K562 (cell line): Measurements from ENCODE around the gene TCEAL5. TPM values are rescaled to one million over a fixed set of nuclear protein-coding genes. Genes with fewer than 3 reads are reported as not detected.

Experiments used
- CBFA2T2 ChIP-seq: fragments of 450-650 bp; conservative IDR thresholded peaks from 2 replicates; pipeline ENCODE4 v1.6.1; 2017; ENCODE audit warnings: mild to moderate bottlenecking
- COPS2 ChIP-seq: fragments of 450-650 bp; conservative IDR thresholded peaks from 2 replicates; pipeline ENCODE4 v1.6.1; 2016; ENCODE audit warnings: mild to moderate bottlenecking, moderate library complexity
- CSDE1 ChIP-seq, 2 experiments: fragments of 450-650 bp; IDR thresholded peaks; 2 replicates each; pipeline ENCODE4 v1.6.1; 2016; ENCODE audit warnings: mild to moderate bottlenecking in 1 of 2
- CXXC5 ChIP-seq: fragments of 250-450 bp; sonication (Bioruptor Pico); IDR thresholded peaks from 2 replicates; pipeline ENCODE4 v1.8.0; 2022; ENCODE audit warnings: inconsistent platforms, mild to moderate bottlenecking, moderate library complexity
- HDAC8 ChIP-seq: fragments of 450-650 bp; IDR thresholded peaks from 2 replicates; pipeline ENCODE4 v1.6.1; 2016; ENCODE audit warnings: mild to moderate bottlenecking, missing genetic modification characterization, moderate library complexity, missing compliant biosample characterization
- MTA2 ChIP-seq: fragments of 450-650 bp; IDR thresholded peaks from 2 replicates; pipeline ENCODE4 v1.6.1; 2016; ENCODE audit warnings: low read depth
- NBN ChIP-seq: fragments of 450-650 bp; IDR thresholded peaks from 2 replicates; pipeline ENCODE4 v1.6.1; 2016; ENCODE audit warnings: low read depth, mild to moderate bottlenecking
- NEUROD1 ChIP-seq: fragments of 150-350 bp; IDR thresholded peaks from 2 replicates; pipeline ENCODE4 v1.6.1; 2014; ENCODE audit warnings: borderline replicate concordance, low read length, low read depth; ENCODE audit not compliant: partially characterized antibody
- NFIX ChIP-seq: fragments of 250-450 bp; sonication (Bioruptor Pico); IDR thresholded peaks from 2 replicates; pipeline ENCODE4 v1.4.0; 2020; ENCODE audit warnings: low read depth, mild to moderate bottlenecking, moderate library complexity
- NR1H2 ChIP-seq: sonication (generic); formaldehyde crosslinking; IDR thresholded peaks from 2 replicates; pipeline ENCODE4 v1.4.0; 2020; ENCODE audit warnings: mild to moderate bottlenecking, missing genetic modification reagents
- TEAD1 ChIP-seq, 2 experiments: fragments of 450-650 bp in 1 of 2; sonication (generic) in 1 of 2; formaldehyde crosslinking; IDR thresholded peaks; 2 replicates each; pipeline versions ENCODE4 v1.4.0 to v1.8.0; 2020 to 2022; ENCODE audit warnings: mild to moderate bottlenecking in 2 of 2, missing genetic modification reagents in 1 of 2
- TRIM28 ChIP-seq: fragments of 450-650 bp; IDR thresholded peaks from 2 replicates; pipeline ENCODE4 v1.6.1; 2017
- ZNF133 ChIP-seq: fragments of 250-450 bp; sonication (Bioruptor Pico); IDR thresholded peaks from 2 replicates; pipeline ENCODE4 v1.4.0; 2020; ENCODE audit warnings: mild to moderate bottlenecking
- ZNF140 ChIP-seq: fragments of 250-450 bp; sonication (Bioruptor Pico); IDR thresholded peaks from 2 replicates; pipeline ENCODE4 v1.8.0; 2021; ENCODE audit warnings: moderate library complexity, mild to moderate bottlenecking, inconsistent platforms
- ZNF23 ChIP-seq: fragments of 250-450 bp; sonication (Bioruptor Pico); IDR thresholded peaks from 2 replicates; pipeline ENCODE4 v1.4.0; 2020; ENCODE audit warnings: mild to moderate bottlenecking
- ZNF384 ChIP-seq: IDR thresholded peaks from 2 replicates; pipeline ENCODE4 v1.6.1; 2012; ENCODE audit warnings: low read depth, low read length, improper control_type of control experiment
- ZNF398 ChIP-seq: fragments of 250-450 bp; sonication (Bioruptor Pico); IDR thresholded peaks from 2 replicates; pipeline ENCODE4 v1.8.0; 2021; ENCODE audit warnings: moderate library complexity, mild to moderate bottlenecking, inconsistent platforms
- polyA plus RNA-seq, 8 experiments: library from polyadenylated mRNA; depleted of rRNA in 4 of 8; stranded (reverse) in 5 of 8; unstranded in 3 of 8; fragments of >200 nt; fragmentation: Nextera tagmentation in 2 of 8; fragmentation: Illumina TruSeq in 1 of 8; extraction: Ambion mirVana in 2 of 8; extraction: Trizol in 1 of 8; gene quantifications; 2 replicates each; pipeline versions ENCODE4 v1.2.1 to v1.2.3, GENCODE V29; 2011 to 2014; ENCODE audit warnings: inconsistent platforms in 1 of 8, missing spikeins in 1 of 8
- total RNA-seq, 7 experiments: library from RNA; depleted of rRNA in 6 of 7; stranded (reverse); fragments of >200 nt in 6 of 7; fragmentation: Illumina TruSeq in 2 of 7; extraction: Trizol in 2 of 7; gene quantifications; 2 replicates each; pipeline versions ENCODE4 v1.2.1 to v1.2.3, GENCODE V29; 2011 to 2021; ENCODE audit warnings: low replicate concordance in 1 of 7
- TF ChIP-seq, protein P1 (sequence below), 2 experiments: fragments of 450-650 bp in 1 of 2; IDR thresholded peaks; 2 replicates each; pipeline ENCODE4 v1.6.1; 2011 to 2017; ENCODE audit warnings: low read depth in 2 of 2, antibody characterized with exemption in 1 of 2, borderline replicate concordance in 1 of 2, low read length in 1 of 2, mild to moderate bottlenecking in 1 of 2, mixed read lengths in 1 of 2; ENCODE audit not compliant: control insufficient read depth in 1 of 2
- TF ChIP-seq, protein P2 (sequence below): fragments of 250-450 bp; sonication (Bioruptor Pico); IDR thresholded peaks from 2 replicates; pipeline ENCODE4 v1.5.0; 2021
- TF ChIP-seq, protein P3 (sequence below): fragments of 450-650 bp; IDR thresholded peaks from 2 replicates; pipeline ENCODE4 v1.6.1; 2017; ENCODE audit warnings: antibody characterized with exemption, mild to moderate bottlenecking

The TCEAL5 gene
- total and polyA plus RNA-seq, 9 of the 15 experiments (the other 6 are each of a cell fraction or from before 2014, with no cell fraction given) = 0.10 to 0.18 TPM; not detected in 7

DNA sequence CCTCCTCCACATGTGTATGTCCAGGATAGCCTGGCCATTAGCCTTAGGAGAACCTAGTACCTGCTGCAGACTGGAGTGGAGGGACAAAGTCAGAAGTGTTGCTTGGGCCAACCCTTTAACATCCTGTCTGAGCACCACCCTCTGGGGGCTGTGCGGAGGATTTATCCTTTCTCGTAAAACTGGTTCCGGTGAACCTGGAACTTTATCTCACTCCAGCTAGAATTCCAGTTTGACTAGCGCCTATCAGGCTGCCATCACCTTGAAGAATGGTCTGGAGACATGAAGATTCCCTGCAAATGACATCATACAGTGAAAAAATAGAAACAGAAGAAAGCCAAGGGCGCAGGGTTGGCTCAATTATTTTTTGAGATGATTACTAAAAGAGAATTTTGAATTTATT lies 25.6 kb downstream of the TCEAL5 start (continued):
- TF ChIP-seq ZNF398 (CRISPR knock-in tag) (no peak), HDAC8 (tag) (no peak), NFIX (no peak), TEAD1 (CRISPR knock-in tag; IDR thresholded peaks at IDR 0.05) (no peak), CBFA2T2 (peak; percentile 51; the same call in 1 of the 2 replicates), TRIM28 (no peak), CSDE1 (IDR thresholded peaks at IDR 0.05) (no peak), NBN (no peak), ZNF384 (no peak), ZNF140 (CRISPR knock-in tag) (no peak), NR1H2 (CRISPR knock-in tag) (no peak), ZNF133 (CRISPR knock-in tag) (no peak), ZNF23 (CRISPR knock-in tag) (no peak), CXXC5 (CRISPR knock-in tag) (peak; percentile 48), COPS2 (no peak), NEUROD1 (no peak), MTA2 (no peak)
- TF ChIP-seq, protein P1, sequence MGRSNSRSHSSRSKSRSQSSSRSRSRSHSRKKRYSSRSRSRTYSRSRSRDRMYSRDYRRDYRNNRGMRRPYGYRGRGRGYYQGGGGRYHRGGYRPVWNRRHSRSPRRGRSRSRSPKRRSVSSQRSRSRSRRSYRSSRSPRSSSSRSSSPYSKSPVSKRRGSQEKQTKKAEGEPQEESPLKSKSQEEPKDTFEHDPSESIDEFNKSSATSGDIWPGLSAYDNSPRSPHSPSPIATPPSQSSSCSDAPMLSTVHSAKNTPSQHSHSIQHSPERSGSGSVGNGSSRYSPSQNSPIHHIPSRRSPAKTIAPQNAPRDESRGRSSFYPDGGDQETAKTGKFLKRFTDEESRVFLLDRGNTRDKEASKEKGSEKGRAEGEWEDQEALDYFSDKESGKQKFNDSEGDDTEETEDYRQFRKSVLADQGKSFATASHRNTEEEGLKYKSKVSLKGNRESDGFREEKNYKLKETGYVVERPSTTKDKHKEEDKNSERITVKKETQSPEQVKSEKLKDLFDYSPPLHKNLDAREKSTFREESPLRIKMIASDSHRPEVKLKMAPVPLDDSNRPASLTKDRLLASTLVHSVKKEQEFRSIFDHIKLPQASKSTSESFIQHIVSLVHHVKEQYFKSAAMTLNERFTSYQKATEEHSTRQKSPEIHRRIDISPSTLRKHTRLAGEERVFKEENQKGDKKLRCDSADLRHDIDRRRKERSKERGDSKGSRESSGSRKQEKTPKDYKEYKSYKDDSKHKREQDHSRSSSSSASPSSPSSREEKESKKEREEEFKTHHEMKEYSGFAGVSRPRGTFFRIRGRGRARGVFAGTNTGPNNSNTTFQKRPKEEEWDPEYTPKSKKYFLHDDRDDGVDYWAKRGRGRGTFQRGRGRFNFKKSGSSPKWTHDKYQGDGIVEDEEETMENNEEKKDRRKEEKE (IDR thresholded peaks at IDR 0.05; ENCODE audit: borderline replicate concordance in 1 of 2, control insufficient read depth in 1 of 2, low read depth in 2 of 2, low read length in 1 of 2) = no peak
- TF ChIP-seq, protein P2, sequence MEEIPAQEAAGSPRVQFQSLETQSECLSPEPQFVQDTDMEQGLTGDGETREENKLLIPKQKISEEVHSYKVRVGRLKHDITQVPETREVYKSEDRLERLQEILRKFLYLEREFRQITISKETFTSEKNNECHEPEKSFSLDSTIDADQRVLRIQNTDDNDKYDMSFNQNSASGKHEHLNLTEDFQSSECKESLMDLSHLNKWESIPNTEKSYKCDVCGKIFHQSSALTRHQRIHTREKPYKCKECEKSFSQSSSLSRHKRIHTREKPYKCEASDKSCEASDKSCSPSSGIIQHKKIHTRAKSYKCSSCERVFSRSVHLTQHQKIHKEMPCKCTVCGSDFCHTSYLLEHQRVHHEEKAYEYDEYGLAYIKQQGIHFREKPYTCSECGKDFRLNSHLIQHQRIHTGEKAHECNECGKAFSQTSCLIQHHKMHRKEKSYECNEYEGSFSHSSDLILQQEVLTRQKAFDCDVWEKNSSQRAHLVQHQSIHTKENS (CRISPR knock-in tag) = no peak
- TF ChIP-seq, protein P3, sequence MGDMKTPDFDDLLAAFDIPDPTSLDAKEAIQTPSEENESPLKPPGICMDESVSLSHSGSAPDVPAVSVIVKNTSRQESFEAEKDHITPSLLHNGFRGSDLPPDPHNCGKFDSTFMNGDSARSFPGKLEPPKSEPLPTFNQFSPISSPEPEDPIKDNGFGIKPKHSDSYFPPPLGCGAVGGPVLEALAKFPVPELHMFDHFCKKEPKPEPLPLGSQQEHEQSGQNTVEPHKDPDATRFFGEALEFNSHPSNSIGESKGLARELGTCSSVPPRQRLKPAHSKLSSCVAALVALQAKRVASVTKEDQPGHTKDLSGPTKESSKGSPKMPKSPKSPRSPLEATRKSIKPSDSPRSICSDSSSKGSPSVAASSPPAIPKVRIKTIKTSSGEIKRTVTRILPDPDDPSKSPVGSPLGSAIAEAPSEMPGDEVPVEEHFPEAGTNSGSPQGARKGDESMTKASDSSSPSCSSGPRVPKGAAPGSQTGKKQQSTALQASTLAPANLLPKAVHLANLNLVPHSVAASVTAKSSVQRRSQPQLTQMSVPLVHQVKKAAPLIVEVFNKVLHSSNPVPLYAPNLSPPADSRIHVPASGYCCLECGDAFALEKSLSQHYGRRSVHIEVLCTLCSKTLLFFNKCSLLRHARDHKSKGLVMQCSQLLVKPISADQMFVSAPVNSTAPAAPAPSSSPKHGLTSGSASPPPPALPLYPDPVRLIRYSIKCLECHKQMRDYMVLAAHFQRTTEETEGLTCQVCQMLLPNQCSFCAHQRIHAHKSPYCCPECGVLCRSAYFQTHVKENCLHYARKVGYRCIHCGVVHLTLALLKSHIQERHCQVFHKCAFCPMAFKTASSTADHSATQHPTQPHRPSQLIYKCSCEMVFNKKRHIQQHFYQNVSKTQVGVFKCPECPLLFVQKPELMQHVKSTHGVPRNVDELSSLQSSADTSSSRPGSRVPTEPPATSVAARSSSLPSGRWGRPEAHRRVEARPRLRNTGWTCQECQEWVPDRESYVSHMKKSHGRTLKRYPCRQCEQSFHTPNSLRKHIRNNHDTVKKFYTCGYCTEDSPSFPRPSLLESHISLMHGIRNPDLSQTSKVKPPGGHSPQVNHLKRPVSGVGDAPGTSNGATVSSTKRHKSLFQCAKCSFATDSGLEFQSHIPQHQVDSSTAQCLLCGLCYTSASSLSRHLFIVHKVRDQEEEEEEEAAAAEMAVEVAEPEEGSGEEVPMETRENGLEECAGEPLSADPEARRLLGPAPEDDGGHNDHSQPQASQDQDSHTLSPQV = no peak
